Mesenchymal stem cell (in vitro differentiated cells and primary cell): Measurements from ENCODE around the gene TFAP2D. TPM values are rescaled to one million over a fixed set of nuclear protein-coding genes. Genes with fewer than 3 reads are reported as not detected.

Experiments
- DNase-seq: peaks from one replicate; pipeline ENCODE4 v3.0.0-alpha.2; 2013
- H2AFZ ChIP-seq: one replicate; pipeline ENCODE4 v1.6.1; 2013; ENCODE audit warnings: low read depth, mild to moderate bottlenecking, control low read depth, inconsistent platforms, low read length, moderate library complexity
- H2AK5ac ChIP-seq: 2 replicates; pipeline ENCODE4 v1.6.1; 2013; ENCODE audit warnings: low read length, moderate library complexity, mild to moderate bottlenecking, inconsistent platforms; ENCODE audit not compliant: severe bottlenecking
- H2BK120ac ChIP-seq: one replicate; pipeline ENCODE4 v1.6.1; 2013; ENCODE audit warnings: low read depth, mild to moderate bottlenecking, inconsistent platforms, low read length, moderate library complexity
- H2BK12ac ChIP-seq, 2 experiments: one replicate each; pipeline ENCODE4 v1.6.1; 2013; ENCODE audit warnings: inconsistent platforms in 2 of 2, low read length in 2 of 2, mild to moderate bottlenecking in 2 of 2, moderate library complexity in 2 of 2, control low read depth in 1 of 2
- H2BK15ac ChIP-seq: one replicate; pipeline ENCODE4 v1.6.1; 2013; ENCODE audit warnings: mild to moderate bottlenecking, low read depth, inconsistent platforms; ENCODE audit not compliant: poor library complexity, severe bottlenecking
- H2BK5ac ChIP-seq: 2 replicates; pipeline ENCODE4 v1.6.1; 2013; ENCODE audit warnings: low read depth, mild to moderate bottlenecking, low read length, control low read depth, inconsistent platforms; ENCODE audit not compliant: poor library complexity, severe bottlenecking
- H3K14ac ChIP-seq, 2 experiments: one replicate each; pipeline ENCODE4 v1.6.1; 2013; ENCODE audit warnings: inconsistent platforms in 2 of 2, low read length in 2 of 2, control low read depth in 1 of 2, mild to moderate bottlenecking in 1 of 2, moderate library complexity in 1 of 2
- H3K18ac ChIP-seq, 2 experiments: one replicate each; pipeline ENCODE4 v1.6.1; 2013; ENCODE audit warnings: inconsistent platforms in 2 of 2, low read length in 2 of 2, control low read depth in 1 of 2, low read depth in 1 of 2, mild to moderate bottlenecking in 1 of 2
- H3K23ac ChIP-seq, 2 experiments: one replicate each; pipeline ENCODE4 v1.6.1; 2013; ENCODE audit warnings: inconsistent platforms in 2 of 2, low read length in 2 of 2, mild to moderate bottlenecking in 2 of 2, moderate library complexity in 2 of 2, control low read depth in 1 of 2
- H3K27ac ChIP-seq: 2 replicates; pipeline ENCODE4 v1.5.1; 2013; ENCODE audit warnings: mild to moderate bottlenecking, moderate library complexity, low read length, control low read depth, inconsistent platforms; ENCODE audit not compliant: poor library complexity, severe bottlenecking
- H3K27me3 ChIP-seq, 2 experiments: 2 replicates each; pipeline versions ENCODE4 v1.6.1 to v1.7.0; 2013; ENCODE audit warnings: low read length in 2 of 2, mild to moderate bottlenecking in 2 of 2, moderate library complexity in 2 of 2, control low read depth in 1 of 2, inconsistent platforms in 1 of 2; ENCODE audit not compliant: control insufficient read depth in 1 of 2, insufficient read depth in 1 of 2
- H3K36me3 ChIP-seq, 2 experiments: 2 replicates each; pipeline versions ENCODE4 v1.6.1 to v1.7.0; 2013; ENCODE audit warnings: low read length in 2 of 2, control low read depth in 1 of 2, inconsistent platforms in 1 of 2, low read depth in 1 of 2, mild to moderate bottlenecking in 1 of 2; ENCODE audit not compliant: insufficient read depth in 2 of 2, control insufficient read depth in 1 of 2
- H3K4ac ChIP-seq, 2 experiments: one replicate each; pipeline ENCODE4 v1.6.1; 2013; ENCODE audit warnings: inconsistent platforms in 2 of 2, low read length in 2 of 2, mild to moderate bottlenecking in 2 of 2, moderate library complexity in 2 of 2, control low read depth in 1 of 2, low read depth in 1 of 2
- H3K4me1 ChIP-seq: 2 replicates; pipeline ENCODE4 v1.6.1; 2013; ENCODE audit warnings: low read depth, low read length, control low read depth; ENCODE audit not compliant: control insufficient read depth, insufficient read depth
- H3K4me2 ChIP-seq: 2 replicates; pipeline ENCODE4 v1.6.1; 2013; ENCODE audit warnings: low read length, mild to moderate bottlenecking, inconsistent platforms; ENCODE audit not compliant: poor library complexity, severe bottlenecking
- H3K4me3 ChIP-seq, 2 experiments: 2 replicates each; pipeline versions ENCODE4 v1.5.1 to v1.7.0; 2013; ENCODE audit warnings: low read length in 2 of 2, mild to moderate bottlenecking in 2 of 2, control low read depth in 1 of 2, low read depth in 1 of 2; ENCODE audit not compliant: insufficient read depth in 1 of 2
- H3K79me1 ChIP-seq: replicated peaks from 2 replicates; pipeline ENCODE4 v1.6.1; 2013; ENCODE audit warnings: mild to moderate bottlenecking, control low read depth, low read length, inconsistent platforms; ENCODE audit not compliant: poor library complexity, severe bottlenecking
- H3K9ac ChIP-seq: 2 replicates; pipeline ENCODE4 v1.7.0; 2013; ENCODE audit warnings: mild to moderate bottlenecking, low read length, moderate library complexity
- H3K9me3 ChIP-seq: 2 replicates; pipeline ENCODE4 v1.7.0; 2013; ENCODE audit warnings: mild to moderate bottlenecking, low read length; ENCODE audit not compliant: control insufficient read depth
- H4K8ac ChIP-seq: one replicate; pipeline ENCODE4 v1.6.1; 2013; ENCODE audit warnings: inconsistent platforms, mild to moderate bottlenecking, low read length, moderate library complexity
- H4K91ac ChIP-seq: one replicate; pipeline ENCODE4 v1.6.1; 2013; ENCODE audit warnings: mild to moderate bottlenecking, low read length, inconsistent platforms
- whole genome bisulfite sequencing: methylation state at CpG from one replicate; pipeline ENCODE4 v1.1.7; 2013; ENCODE audit warnings: mixed read lengths; 5-methylcytosine and 5-hydroxymethylcytosine counted together
- polyA plus RNA-seq, 2 experiments: library from polyadenylated mRNA; stranded (reverse); fragments of 200-250 nt; gene quantifications; one replicate each; pipeline ENCODE4 v1.2.3, GENCODE V29; 2013

TFAP2D gene
- polyA plus RNA-seq (2013, experiment 1 of 2) = not detected
- not detected for polyA plus RNA-seq (2013, experiment 2 of 2)

GRCh38 chr6:50713226-50713625 lies at the start of gene TFAP2D:
Gene TFAP2D (plus strand): TSS chr6:50713526. CDS start chr6:50714056, 530 bp downstream.
- Histone ChIP-seq H3K9me3 (no peaks in the 10 kb centered on the region), H3K18ac (no peak within 1 kb of the TSS), H2AK5ac (no peak within 1 kb of the TSS), H3K27ac (no peak within 1 kb of the TSS), H3K36me3 (no peaks in the 10 kb centered on the region), H3K4me1 (peaks cover 3% of the 10 kb centered on the region), H3K27me3 (peaks cover 70 to 92% of the 10 kb centered on the region in 2 experiments), H3K23ac (no peak within 1 kb of the TSS), H2BK15ac (no peak within 1 kb of the TSS), H3K4me3 (no peak within 1 kb of the TSS), H2AFZ (no peak within 1 kb of the TSS), H3K9ac (no peak within 1 kb of the TSS), H4K8ac (no peak within 1 kb of the TSS), H4K91ac (no peak within 1 kb of the TSS), H2BK12ac (no peak within 1 kb of the TSS), H3K14ac (no peak within 1 kb of the TSS), H3K4ac (no peak within 1 kb of the TSS), H2BK120ac (no peak within 1 kb of the TSS), H3K79me1 (no peaks in the 10 kb centered on the region), H3K4me2 (no peak within 1 kb of the TSS), H2BK5ac (no peak within 1 kb of the TSS)
- 0% methylated on average over 1 of the region's 4 CpGs for WGBS
- DNase-seq = no peak

- Histone ChIP-seq H3K4me1 (no peaks in the 10 kb centered on the region), H3K18ac (no peak overlapping the region), H3K4ac (no peak overlapping the region), H3K4me2 (no peak overlapping the region), H3K14ac (no peak overlapping the region), H3K9me3 (no peaks in the 10 kb centered on the region), H2BK5ac (no peak overlapping the region), H3K79me1 (no peaks in the 10 kb centered on the region), H2BK12ac (no peak overlapping the region), H2BK15ac (no peak overlapping the region), H3K4me3 (no peak overlapping the region), H2AFZ (no peak overlapping the region), H4K8ac (no peak overlapping the region), H3K36me3 (no peaks in the 10 kb centered on the region), H2AK5ac (no peak overlapping the region), H4K91ac (no peak overlapping the region), H3K23ac (no peak overlapping the region), H2BK120ac (no peak overlapping the region), H3K27me3 (no peaks in the 10 kb centered on the region), H3K27ac (no peak overlapping the region), H3K9ac (no peak overlapping the region)
- WGBS = 75% methylated on average over 1 of the region's 1 CpG
- no peak for DNase-seq
Measured at GRCh38 chr6:50663806-50664205, 49.5 kb upstream of the TFAP2D start.

GRCh38 chr6:50666089-50666488 lies 47.2 kb upstream of the TFAP2D start:
- H3K4me3 ChIP-seq = no peak overlapping the region
- no peak overlapping the region for H4K8ac ChIP-seq
- H3K4me2 ChIP-seq = no peak overlapping the region
- H3K9me3 ChIP-seq = no peaks in the 10 kb centered on the region
- no peak overlapping the region for H3K27ac ChIP-seq
- H2BK12ac ChIP-seq = no peak overlapping the region
- H3K4ac ChIP-seq = no peak overlapping the region
- DNase-seq = no peak
- H2BK15ac ChIP-seq = no peak overlapping the region
- H2BK120ac ChIP-seq = no peak overlapping the region
- H3K27me3 ChIP-seq = no peaks in the 10 kb centered on the region
- no peak overlapping the region for H2BK5ac ChIP-seq
- no peaks in the 10 kb centered on the region for H3K36me3 ChIP-seq
- H3K79me1 ChIP-seq = no peaks in the 10 kb centered on the region
- H2AK5ac ChIP-seq = no peak overlapping the region
- H2AFZ ChIP-seq = no peak overlapping the region
- WGBS = no CpG with 5 or more reads among the region's 3 CpGs
- no peak overlapping the region for H3K18ac ChIP-seq
- no peaks in the 10 kb centered on the region for H3K4me1 ChIP-seq
- H3K14ac ChIP-seq = no peak overlapping the region
- no peak overlapping the region for H4K91ac ChIP-seq
- H3K9ac ChIP-seq = no peak overlapping the region
- no peak overlapping the region for H3K23ac ChIP-seq

- no peaks in the 10 kb centered on the region for H3K9me3 ChIP-seq
- no peak overlapping the region for H3K23ac ChIP-seq
- no peak overlapping the region for H2AFZ ChIP-seq
- no peak overlapping the region for H2BK15ac ChIP-seq
- H3K4ac ChIP-seq = no peak overlapping the region
- H3K27me3 ChIP-seq = no peaks in the 10 kb centered on the region
- H3K14ac ChIP-seq = no peak overlapping the region
- no peaks in the 10 kb centered on the region for H3K36me3 ChIP-seq
- H2BK5ac ChIP-seq = no peak overlapping the region
- no peak overlapping the region for H4K91ac ChIP-seq
- H3K4me1 ChIP-seq = no peaks in the 10 kb centered on the region
- no peak overlapping the region for H3K18ac ChIP-seq
- H2AK5ac ChIP-seq = no peak overlapping the region
- no peak overlapping the region for H3K9ac ChIP-seq
- H3K79me1 ChIP-seq = no peaks in the 10 kb centered on the region
- no peak overlapping the region for H3K4me2 ChIP-seq
- no peak overlapping the region for H2BK12ac ChIP-seq
- H3K4me3 ChIP-seq = no peak overlapping the region
- WGBS = 63% methylated on average over 4 of the region's 4 CpGs
- H4K8ac ChIP-seq = no peak overlapping the region
- DNase-seq = no peak
- no peak overlapping the region for H3K27ac ChIP-seq
- H2BK120ac ChIP-seq = no peak overlapping the region
Measured at GRCh38 chr6:50681213-50681824, 32.0 kb upstream of the TFAP2D start.
